GM21619 (cell line): ENCODE measurements around the gene USP12.
"Not testable (repeated sequence)": the region's sequence is repeated elsewhere in the genome, so short reads cannot be mapped to it uniquely, and the experiment has no call there.

Experiments used
- ATAC-seq: cut with Tn5 transposase; IDR thresholded peaks from one replicate; pipeline ENCODE4 v1.9.1; 2021; ENCODE audit not compliant: unreplicated experiment

The USP12 gene

DNA sequence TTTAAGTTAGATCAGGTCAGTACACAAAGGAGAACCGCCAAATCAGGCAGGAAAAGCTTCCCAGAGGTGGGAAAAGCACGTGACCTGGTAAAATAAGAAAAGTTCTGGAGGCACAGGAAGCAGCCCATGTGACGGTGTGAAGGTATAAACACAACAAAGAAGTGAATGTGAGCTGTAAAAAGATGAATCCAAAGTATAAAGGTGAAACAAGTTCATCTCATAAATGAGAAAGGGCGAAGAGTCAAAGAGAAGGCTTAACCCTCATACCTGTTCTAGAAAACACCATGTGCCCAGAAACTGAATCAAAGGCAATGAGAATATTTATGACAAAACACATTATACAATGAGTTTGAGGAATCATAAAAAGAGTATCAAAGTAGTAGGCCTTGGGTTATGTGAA is 47.0 kb downstream of the USP12 start:
- ATAC-seq = no peak

DNA sequence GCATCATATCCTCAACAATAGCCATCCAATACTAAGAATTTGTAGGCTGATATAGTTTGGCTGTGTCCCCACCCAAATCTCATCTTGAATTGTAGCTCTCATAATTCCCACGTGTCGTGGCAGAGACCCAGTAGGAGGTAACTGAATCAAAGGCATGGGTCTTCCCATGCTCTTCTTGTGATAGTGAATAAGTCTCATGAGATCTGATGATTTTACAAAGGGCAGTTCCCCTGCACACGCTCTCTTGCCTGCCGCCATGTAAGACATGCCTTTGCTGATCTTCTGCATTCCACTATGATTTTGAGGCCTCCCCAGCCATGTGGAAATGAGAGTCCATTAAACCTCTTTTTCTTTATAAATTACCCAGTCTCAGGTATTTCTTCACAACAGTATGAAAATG is 48.2 kb downstream of the USP12 start:
- not testable (repeated sequence) for ATAC-seq

DNA sequence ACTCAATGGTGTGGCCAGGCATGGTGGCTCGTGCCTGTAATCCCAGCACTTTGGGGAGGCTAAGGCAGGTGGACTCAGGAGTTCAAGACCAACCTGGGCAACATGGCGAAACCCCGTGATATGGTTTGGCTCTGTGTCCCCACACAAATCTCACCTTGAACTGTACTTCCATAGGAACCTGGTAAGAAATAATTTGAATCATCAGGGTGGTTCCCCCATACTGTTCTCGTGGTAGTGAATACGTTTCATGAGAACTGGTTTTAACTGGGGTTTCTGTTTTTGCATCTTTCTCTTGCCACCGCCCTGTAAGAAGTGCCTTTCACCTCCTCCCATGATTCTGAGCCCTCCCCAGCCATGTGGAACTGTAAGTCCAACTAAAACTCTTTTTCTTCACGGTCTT is 49.6 kb downstream of the USP12 start:
- no peak for ATAC-seq

DNA sequence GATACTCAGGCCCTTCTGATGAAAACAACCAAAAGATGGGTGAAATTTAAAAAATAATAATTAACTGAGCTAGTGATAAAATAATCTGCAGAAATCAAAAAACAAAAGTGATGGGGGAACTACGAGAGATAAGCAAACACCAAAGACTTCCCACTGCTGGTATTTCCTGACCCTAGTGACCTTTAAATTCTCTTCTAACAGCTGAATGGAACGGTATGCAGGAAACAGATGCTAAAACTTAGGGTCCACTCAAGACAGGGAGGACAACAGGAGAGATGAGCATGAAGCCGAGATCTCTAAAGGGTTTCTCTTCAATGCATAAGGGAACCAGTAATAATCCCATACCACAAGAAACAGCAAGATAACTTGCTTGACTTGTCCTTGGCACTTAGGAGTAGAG is 50.8 kb downstream of the USP12 start:
- no peak for ATAC-seq

DNA sequence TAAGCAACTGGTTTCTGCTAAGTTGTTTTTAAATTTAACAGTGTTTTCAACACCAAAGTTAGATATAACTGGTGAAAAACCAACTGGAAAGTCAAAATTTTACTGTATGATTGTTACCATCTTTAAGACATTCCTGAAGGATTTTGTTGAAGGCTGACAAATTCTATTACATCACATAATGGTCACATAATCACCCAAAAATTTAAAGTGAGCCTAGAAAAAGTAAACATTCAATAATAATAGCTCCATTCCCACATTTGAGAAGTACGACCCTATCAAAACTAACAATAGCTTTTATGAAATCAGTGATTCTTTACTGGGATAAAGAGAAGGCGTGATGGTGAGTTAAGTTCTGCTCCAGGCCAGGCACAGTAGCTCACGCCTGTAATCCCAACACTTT is 51.6 kb downstream of the USP12 start:
- ATAC-seq = no peak

DNA sequence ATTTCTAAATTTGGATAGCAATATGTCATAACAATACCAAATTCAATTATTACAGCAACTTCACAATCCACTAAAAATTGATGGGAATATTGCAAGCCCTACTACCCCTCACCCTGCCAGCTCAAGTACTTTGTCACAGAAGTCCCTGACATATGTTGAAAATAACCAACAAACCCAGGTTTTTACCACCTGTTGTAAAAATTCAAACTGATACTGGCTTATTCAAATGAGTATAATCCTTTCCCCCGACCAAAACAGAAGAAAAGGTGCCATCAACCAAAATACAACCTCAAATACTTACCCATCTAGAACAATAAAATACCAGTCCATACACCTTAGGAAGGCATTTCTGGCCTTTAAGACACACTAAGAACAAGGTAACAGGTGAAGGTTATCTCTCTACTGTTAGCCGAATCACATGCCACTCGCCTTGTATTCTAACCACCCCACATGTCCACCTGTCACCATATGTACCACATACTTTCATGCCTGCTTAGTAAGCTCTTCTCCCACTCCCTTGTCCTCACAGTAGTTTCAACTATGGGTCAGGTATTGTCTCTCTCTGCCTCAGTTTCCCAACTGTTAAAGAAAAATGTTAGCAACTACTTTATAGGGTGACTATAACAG is 53.1 kb downstream of the USP12 start:
- no peak for ATAC-seq

DNA sequence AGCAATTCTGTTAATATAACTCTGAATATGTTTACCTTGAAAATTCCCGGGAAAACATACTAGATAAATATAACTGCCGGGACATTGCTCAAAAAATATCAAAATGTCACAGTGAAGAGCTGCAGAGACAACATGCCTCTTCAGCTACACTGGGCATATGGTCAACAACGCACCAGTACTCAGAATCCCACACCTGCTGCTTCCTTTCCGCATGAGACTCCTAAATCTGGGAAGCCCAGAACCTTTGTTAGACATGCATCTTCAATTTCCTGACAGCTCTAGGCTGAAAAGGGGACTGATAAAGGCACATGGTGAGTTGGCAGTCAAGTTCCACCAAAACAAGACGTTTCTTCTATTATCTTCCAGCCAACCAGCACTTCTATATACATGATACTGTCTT is 53.7 kb downstream of the USP12 start:
- no peak for ATAC-seq

DNA sequence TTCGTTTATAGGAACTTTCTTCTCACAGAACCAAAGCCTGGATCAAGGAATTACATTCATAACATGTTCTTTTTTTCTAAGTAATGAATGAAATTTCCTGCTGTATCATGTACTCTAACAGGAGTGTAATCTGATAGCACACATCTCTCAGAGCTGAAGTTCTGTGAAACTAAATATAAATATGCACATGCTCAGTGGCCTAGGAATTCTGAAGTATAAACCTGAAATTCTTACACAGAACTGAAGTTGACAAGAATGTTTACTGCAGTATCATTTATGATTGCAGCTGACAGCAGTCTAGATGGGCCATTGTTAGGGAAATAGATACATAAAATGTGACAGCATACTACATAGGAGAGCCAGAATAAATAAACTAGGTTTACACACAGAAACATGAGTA is 54.5 kb downstream of the USP12 start:
- ATAC-seq = no peak

DNA sequence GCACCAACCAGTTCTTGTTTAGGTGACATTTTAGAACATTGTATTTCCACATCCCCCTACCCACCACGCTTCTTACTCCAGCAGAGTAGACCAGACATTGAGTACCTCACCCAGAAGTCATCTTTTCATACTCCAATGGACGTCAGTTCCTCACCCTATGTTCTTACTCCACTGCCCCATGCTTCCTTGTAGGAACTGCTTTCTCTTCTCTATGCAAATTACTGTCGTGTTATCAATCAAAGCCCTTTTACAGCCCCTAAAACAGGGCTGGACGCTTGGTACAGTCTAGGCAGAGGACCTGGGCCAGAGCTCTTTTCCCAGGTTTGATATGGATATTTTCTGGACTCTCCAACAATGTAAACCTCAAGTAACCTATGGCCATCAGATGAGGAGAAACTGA is 58.2 kb downstream of the USP12 start:
- no peak for ATAC-seq

DNA sequence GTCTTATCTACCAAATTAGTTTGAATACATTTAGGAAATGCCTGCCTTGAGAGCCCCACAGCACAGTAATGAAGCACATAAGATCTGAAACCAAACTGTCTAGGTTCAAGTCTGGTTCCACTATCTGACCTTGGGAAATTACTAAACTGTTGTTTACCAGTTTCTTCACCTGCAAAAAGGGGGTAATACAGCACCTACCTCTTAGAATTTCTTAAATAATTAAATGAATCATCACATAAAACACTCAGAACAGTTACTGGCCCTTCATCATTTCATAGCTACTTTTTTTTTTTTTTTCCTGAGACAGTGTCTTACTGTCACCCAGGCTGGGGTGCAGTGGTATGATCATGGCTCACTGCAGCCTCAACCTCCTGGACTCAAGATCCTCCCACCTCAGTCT is 59.6 kb downstream of the USP12 start:
- ATAC-seq = peak; percentile 61

DNA sequence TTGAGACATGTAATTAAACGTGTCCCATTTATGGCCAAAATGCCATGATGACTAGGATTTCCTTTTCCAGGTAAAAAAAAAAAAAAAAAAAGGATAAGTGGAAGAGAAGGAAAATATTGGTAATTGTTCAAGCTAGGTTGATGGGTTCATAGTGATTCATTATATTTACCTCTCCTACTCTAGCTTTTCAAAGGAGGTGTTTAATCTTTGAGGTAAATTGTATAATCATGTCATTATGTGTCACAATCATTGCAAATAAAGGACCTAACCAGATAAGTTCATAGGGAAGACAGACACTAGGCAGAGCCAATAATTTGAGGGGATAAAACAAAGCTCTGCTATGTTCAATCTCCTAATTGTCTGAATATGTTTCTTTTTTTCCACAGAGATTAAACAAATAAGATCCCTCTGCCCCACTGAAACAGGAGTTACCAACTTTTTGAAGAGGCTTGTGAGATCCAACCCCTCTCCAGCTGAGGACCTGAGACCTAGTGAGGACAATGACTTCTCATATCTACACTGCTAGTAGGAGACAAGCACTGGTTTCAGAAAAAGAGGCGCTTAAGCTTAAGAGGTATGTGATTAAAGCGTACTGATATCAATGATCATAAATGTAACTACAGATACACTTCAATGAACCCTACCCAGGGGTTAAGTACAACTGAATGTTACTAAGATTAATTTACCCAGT is 61.4 kb downstream of the USP12 start:
- ATAC-seq = no peak

DNA sequence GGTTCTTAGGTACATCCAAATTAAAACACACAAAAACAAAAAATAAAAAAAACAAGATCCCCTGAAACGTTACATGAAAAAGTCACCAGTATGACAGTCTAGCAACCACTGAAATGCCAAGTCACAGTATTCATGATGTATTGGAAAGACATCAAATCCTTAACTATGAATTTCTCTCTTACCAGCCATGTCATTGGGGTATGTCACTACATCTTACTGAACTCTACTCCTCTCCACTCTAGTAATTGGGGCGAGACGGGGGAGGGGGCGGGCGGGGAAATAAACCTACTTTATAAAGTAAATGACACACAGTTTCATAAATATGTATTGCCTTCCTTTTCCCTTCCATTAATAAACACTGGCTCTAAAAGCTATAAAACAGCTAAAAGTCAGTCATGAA is 65.5 kb downstream of the USP12 start:
- no peak for ATAC-seq

DNA sequence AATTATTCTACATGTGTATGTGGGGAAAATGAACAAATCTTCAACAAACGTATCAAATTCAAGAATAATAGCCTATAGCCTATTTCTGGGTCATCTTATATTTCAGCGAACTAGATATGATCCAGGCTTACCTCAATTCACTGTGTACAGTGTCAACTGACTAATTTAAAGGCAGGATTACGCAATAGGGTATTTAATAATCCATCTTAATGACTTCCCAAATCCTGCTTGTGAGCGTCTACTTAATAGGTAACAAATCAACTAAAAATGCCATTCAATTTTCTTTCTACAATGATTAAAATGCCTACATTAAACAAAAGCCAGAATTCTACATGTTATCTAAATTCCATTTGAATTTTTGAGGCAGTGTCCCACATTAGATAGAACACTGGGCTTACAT is 67.0 kb downstream of the USP12 start:
- no peak for ATAC-seq

DNA sequence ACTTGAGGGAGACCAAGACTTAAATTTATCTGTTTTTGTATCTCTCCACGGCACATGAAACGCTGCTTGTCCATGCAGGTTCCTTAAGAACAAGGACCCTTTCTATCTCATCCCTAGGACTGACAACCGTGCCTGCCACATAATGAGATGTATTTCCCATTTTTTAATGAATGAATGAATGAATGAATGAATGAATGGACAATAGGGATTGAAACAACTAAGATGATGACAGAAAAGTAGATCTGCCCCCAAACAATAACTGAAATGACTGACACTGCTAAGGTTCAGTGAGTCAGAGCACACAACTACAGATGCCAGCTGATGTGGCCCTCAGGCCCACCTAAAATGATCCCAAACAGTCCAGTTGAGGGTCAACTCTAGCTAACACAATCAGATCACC is 69.8 kb downstream of the USP12 start:
- ATAC-seq = no peak

DNA sequence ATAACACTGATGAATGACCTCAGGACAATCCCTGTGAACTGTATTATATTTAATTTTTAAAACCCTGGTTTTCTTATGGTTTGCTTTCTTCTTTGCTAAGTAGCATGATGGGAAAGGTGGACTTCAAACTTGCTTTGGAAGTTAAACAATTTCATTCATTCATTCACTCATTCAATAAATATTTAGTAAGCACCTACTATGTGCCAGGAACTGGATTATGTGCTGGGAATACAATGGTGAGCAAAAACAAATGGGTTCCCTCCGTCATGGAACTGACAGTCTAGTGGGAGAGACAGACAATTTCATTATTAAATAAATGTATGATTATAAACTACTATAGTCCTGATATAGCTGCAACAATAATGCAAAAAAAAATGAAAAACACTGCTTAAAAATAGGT is 70.3 kb downstream of the USP12 start:
- ATAC-seq = no peak

DNA sequence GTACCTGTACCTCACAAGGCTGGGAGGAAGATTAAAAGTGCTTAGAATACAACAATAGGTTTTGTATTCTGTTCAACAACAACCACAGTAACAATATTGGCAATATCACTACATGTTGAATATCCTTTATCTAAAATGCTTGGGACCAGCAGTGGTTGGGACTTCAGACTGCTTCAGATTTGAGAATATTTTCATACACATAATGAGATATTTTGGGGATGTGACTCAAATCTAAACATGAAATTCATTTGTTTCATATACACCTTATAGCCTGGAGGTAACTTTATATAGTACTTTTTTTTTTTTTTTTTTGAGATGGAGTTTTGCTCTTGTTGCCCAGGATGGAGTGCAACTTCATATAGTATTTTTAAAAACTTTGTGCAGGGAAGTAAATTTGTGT is 73.9 kb downstream of the USP12 start:
- ATAC-seq = no peak

DNA sequence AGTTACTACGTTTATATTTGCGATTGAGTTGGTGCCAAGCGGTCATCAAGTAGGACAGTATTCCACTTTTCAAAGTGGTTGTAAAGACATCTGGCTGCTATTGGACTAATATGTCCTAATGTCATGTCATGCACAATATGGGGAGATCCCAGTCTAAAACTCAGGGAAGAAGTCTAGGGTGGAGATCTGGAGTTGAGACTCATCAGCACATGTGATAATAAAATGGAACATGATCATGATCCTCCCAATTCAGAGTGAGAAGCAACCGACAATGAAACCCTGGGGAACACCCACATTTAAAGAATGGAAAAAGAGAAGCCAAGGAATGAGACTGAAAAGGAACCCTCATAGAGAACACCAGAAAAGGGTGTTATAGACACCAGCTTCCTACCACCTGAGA is 80.2 kb downstream of the USP12 start:
- ATAC-seq = no peak

DNA sequence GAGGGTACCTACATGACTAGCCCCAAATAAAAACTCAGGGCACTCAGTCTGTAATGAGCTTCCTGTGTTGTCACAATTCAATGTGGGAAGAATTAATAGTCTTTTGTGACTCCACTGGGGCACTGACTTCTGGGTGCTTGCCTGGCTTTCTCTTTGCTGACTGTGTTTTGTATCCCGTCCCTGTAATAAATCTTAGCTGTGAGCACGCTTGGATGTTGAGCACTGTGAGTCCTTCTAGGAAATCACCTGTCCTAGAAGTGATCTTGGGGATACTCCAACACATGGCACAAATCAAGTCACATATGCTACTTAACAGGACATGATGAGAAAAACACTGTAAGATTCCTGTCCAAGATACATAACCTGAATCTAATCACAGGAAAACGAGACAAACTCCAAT is 83.0 kb downstream of the USP12 start:
- no peak for ATAC-seq

DNA sequence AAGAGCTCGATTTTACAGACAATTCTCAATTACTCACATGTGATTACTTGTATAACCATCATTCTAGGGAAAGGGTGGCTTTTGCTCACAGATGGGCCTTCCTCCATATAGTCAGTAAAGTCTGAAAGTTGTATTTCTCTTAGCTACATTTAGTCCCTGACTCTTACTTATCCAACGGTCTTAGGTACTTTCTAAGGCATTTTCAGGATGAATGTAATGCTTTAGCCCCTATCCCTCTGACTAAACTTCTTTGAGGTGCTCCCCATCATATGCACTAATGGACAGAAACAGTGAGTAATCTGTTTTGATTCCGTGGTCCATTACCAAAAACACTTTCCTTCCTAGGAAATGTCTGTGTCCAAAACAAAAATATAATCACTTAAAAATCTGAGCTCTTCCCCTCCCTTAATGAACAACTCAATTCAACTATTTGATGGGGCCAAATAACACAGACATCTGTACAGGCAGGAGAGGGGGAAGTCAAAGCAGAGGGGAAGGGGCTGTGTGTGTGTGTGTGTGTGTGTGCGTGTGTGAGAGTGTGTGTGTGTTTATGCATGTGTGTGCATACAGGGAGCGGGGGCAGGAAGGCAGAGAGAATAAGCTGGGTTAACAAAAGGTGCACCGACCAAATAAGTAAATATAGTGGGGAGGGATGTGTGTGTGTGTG is 84.9 kb downstream of the USP12 start:
- ATAC-seq = no peak

DNA sequence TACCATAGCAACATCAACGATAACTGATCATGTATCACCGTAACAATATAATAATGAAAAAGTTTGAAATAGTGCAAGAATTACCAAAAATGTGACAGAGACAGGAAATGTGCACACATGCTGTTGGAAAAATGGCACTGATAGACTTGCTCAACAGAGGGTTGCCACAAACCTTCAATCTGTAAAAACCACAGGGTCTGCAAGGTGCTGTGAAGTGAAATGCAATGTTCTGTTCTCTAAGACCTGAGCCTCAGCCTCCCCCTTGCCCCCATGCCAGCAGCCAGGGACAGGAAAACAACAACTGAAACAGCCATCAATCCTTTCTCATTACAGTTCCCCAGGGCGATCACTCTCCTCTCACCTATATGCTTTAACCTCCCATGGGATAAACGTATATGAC is 88.4 kb downstream of the USP12 start:
- no peak for ATAC-seq

DNA sequence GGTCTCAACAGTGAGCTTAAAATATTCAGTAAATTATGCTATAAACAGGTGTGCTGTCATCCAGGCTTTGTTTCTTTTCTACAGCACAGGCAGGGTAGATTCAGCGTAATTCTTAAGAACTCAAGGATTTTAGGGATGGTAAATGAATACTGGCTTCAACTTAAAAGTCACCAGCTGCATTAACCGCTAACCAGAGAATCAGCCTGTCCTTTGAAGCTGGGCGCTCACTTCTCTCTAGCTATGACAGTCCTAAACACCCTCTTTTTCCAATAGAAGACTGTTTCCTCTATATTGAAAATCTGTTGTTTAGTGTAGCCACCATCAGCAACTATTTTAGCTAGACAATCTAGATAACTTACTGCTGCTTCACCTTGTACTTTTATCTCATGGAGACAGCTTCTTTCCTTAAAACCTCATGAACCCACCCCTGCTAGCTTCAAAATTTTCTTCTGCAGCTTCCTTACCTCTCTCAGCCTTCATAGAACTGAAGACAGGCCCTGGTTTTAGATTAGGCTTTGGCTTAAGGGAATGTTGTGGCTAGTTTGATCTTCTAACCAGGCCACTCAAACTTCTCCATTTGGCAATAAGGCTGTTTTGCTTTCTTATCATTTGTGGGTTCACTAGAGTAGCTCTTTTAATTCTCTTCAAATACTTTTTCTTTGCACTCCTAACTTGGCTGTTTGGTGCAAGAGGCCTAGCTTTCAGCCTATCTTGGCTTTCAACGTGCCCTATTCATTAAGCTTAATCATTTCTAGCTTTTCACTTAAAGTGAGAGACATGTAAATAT is 89.5 kb downstream of the USP12 start:
- no peak for ATAC-seq
